LHCN-M2 (cell line): Measurements from ENCODE around the gene RABL3. TPM values are rescaled to one million over a fixed set of nuclear protein-coding genes. Genes with fewer than 3 reads are reported as not detected.
"Not testable (repeated sequence)": the region's sequence is repeated elsewhere in the genome, so short reads cannot be mapped to it uniquely, and the experiment has no call there.

Experiments used
- DNase-seq: peaks from one replicate; pipeline ENCODE4 v3.0.0-alpha.2; 2012; ENCODE audit warnings: low read depth
- total RNA-seq: library from RNA; depleted of rRNA; stranded (reverse); fragments of >200 nt; gene quantifications from 2 replicates; pipeline ENCODE4 v1.2.3, GENCODE V29; 2014

The RABL3 gene
- total RNA-seq, 1 experiment from 2014 or later, result 31.1 TPM

- no peak for DNase-seq
These were observed 3.1 kb upstream of the RABL3 start for GRCh38 chr3:120745466-120745865.

DNA sequence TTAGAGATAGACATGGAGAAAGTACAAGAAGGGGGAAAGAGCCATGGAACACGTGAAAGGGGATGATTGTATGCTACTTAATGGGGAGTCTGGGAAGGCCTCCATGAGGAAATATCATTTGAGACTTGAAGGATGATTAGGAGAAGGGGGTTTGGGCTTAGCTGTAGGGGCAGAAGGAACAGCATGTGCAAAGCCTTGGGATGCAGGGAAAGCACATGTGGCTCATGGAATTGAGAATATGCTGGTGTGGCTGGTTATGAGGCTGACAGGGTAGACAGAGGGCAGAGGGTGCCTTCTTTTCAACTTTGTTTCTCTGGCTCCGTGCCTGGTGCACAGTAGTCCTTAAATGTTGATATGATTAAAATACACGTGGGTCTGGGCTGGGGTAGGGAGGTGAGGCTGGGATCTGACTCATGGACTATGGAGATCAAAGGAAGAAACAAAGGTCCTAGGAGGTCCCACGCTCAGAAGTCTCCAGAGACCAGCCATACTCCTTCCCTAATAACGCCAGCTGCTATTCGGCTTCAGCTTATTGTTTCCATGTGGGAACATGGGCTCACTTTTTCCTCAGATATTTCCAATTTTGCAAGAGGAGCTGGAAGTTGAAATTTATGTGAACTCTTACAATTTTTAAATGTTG lies 1.4 kb upstream of the RABL3 start:
- peak; percentile 35 for DNase-seq

- DNase-seq, result peak; percentile 27
These were observed 591 bp upstream of the RABL3 start for GRCh38 chr3:120742849-120743365.

DNA sequence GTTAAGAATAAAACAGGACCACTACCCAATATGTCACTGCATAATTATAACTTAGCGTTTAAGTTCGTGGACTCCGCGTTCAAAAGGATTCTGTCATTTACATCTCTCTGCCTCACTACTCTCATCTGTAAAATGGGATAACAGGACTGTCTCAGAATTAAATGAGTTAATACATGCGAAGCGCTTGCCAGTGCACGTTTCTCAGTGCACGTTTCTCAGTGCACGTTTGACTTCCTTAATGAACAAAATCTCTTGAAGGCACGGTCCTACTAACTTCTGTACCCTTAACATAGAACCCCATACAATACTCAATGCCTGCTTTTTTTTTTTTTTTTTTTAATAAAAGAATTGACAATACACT lies 499 bp downstream of the RABL3 start:
- DNase-seq, result peak; percentile 64

DNA sequence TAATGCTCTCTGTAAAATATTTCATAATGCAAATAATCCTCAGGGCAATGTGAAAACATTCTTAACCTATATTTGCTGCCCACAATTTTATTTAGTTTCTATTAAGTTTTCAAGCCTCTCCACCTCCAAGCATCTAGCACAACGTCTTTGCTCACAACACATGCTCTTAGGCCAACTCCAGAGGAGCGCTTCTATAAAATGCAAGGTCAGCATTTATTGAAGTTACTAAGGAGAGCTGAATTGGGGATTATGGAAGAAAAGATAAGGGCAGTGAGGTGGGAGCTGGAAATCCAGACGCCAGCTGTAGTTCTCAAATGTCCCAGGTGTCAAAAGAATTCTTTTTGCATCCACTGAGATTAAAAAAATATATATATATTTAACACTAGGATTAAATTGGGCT lies 996 bp downstream of the RABL3 start:
- DNase-seq, result no peak

DNA sequence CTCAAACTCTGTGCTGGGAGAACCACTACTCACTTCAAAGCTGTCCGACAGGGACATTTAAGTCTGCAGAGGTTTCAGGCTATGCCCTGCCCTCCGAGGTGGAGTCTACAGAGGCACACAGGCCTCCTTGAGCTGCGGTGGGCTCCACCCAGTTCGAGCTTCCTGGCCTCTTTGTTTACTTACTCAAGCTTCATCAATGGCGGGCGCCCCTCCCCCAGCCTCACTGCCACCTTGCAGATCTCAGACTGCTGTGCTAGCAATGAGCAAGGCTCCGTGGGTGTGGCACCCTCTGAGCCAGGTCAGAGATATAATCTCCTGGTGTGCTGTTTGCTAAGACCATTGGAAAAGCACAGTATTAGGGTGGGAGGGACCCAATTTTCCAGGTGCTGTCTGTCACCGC lies 4.3 kb downstream of the RABL3 start:
- not testable (repeated sequence) for DNase-seq

DNA sequence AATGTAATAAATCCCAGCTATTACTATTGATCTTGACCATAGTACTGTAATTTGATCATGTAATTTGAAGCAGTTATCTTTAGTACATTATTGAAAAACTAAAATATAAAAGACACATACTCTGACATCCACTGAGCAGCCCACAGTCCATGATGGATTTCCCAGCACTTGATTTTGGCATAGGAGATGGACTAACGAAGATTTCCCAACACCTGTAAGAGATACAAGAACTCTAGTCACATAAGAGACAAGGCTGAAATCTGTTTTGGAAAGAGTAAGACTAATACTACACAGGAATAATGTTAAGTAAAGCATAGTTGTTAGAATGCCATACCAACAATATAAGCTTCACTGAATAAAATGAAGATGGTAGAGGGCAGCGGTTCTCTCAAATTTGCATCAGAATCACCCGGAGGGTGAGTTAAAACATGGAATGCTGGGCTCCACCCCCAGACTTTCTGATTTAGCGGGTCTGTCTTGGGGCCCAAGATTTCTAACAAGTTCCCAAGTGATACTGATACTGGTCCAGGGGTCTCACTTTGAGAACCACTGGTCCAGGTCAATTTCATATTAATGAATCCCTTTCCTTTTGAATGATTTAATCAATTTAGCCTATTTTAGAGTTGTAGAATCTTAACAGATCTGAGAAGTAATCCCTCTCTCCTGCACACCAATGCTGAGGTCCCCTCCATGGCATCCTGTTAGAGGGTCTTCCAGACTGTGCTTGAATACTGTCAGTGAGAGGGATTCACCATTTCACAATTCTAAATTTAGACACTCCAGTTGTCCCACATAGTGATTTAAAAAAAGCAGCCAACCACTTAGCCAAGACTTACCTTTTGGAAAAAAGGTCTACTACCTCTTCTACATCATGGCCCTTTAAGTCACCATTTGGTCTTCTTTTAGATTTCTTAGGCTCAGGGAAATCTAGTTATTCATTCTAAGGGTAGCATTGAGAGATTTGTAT lies 11.5 kb downstream of the RABL3 start:
- no peak for DNase-seq

DNA sequence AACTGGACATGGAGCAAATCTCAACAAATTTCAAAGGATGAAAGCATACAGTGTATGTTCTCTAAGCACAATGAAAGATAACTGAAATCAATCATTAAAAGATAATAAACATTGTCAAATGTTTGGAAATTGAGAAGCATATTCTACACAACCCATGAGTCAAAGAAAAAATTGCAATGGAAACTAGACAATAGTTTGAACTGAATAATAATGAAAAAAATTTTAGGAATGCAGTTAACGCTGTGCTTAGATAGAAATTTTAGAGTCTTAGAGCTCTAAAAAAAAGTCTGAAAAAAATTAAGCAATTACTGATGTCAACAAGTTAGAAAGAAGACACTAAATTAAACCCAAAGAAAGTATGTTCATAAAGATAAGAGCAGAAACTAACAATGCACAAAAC lies 15.5 kb downstream of the RABL3 start:
- no peak for DNase-seq

GRCh38 chr3:120719167-120719834 lies 23.0 kb downstream of the RABL3 start:
- DNase-seq, result not testable (repeated sequence)

DNA sequence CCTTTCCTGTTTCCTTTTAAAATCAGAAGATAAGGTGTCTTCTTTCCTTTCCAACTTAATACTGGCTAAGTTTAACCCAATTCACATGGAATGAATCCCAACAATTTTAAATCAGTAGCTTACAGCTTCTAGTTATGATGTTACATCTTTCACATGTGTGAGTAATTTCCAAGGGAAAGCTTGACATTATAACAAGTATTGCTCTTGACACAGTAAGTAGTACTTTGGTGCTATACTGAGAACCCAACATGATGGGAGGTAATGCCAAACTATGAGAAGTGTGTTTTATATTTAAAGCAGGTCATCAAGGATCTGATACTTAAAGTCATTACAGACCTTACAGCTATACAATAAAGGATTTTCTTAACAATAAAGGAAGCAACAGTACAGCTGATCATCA lies 29.1 kb downstream of the RABL3 start:
- DNase-seq, result no peak

DNA sequence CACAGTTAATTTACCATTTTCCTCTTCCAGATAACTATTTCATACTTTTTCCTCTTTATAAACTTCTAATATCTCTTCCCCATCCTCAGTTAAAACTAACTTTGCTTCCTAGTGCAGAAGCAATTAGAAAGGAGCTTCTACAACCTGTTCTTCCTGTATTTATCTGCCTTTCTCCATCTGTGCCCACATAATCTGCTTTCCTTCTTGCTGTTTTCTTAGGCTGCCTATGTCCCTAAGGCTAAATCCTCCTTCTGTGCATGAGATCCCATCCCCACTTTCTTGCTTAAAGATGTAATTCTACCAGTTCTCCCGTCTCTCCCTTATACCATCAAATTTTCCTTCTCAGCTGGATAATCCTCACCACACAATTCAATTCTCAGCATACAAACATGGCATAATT lies 31.9 kb downstream of the RABL3 start:
- no peak for DNase-seq

- no peak for DNase-seq
These were observed 33.9 kb downstream of the RABL3 start for GRCh38 chr3:120708408-120708807.

- no peak for DNase-seq
These were observed 35.4 kb downstream of the RABL3 start for GRCh38 chr3:120706950-120707349.

DNA sequence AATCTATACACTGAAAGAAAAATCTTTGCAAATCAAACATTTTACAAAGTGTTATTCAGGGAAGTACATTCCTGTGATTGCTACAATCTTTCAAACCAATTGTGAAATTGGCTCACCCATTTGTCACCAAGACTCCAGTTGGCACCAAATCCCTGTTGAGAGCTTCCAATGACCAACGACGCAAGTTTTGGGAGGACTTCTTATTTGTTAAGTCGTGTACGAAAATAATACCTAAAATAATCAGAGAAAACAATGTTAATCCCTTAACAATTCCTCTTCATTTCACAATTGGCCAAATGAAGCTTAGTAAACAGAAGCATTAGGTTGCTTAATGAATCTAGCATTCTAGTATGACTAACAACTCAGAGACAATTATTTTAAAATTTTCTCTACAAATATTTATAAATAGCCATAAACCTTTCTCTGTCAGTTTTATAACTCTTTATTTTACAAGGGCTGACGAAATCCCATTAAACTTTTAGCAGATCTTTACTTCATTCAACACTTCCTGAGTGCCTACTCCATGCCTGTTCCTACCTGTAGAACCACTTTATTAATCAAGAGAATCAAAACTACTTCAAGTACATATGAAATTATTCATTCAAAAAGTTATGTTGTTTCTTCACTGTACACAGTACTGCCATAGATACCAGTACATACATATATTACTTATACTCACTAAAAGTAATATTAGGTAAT lies 36.3 kb downstream of the RABL3 start:
- DNase-seq, result peak; percentile 6

- DNase-seq, result no peak
These were observed 43.0 kb downstream of the RABL3 start for GRCh38 chr3:120699333-120699732.

GRCh38 chr3:120693439-120694171 lies 48.7 kb downstream of the RABL3 start:
- peak; percentile 49 for DNase-seq

GRCh38 chr3:120689395-120689794 lies 52.9 kb downstream of the RABL3 start:
- no peak for DNase-seq

DNA sequence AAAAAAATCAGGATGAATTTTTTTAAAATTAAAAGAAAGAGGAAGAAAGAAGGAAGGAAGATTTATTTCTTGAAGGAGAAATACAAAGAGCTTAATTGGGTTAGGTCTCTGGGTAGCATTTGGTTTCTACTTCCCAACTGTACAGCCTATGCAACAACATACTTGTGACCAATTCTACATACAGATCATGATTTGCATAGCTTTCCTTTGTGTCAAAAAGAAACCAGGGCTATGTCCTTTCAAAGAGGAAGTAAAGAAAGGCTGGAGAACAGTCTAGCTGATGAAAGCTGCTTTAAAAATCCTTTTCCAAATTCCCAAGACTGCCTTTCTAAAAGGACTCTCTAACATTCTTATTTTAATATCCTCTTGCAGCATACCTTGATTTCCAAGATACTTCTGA lies 54.2 kb downstream of the RABL3 start:
- DNase-seq, result peak; percentile 26

DNA sequence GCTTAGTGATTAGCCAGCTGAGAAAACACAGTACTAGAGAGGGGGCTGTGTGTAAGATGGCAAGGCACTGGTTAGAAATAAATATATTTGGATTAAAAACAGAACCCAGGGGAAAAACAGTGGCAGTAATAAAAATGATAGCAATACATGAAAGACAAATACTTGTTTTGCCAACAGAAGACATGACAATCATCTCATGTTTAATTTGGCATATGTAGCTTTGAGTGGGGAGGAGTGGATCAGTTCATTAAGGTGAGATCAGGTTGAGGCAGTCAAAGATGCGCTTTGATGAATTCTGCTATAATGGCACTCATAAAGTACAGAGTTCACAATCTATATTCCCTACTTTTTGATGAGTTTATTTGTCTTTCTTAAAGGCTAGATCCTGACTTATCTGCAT lies 56.9 kb downstream of the RABL3 start:
- DNase-seq, result no peak

DNA sequence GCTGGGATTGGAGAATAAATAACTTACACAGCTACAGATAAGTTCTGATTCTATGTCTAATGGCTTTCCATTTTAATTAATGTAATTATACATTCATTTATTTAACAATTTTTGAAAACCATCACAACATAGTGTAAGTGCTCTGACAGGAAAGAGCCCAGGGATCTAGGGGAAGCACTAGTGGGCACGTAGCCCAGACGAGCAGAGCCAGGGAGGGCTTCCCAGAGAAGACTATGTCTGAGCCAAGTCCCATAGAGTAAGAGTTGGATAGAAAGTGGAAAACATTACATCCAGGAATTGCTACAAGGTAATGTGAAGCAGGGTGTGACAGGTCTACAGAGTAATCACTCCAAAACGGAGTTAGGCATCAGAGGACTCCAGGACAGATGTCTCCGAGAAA lies 57.4 kb downstream of the RABL3 start:
- no peak for DNase-seq
